Neuron (in vitro differentiated cells): ENCODE measurements around the gene SOX10.

Source experiments
- H2AFZ ChIP-seq: one replicate; pipeline ENCODE4 v1.6.1; 2013; ENCODE audit warnings: low read depth, mild to moderate bottlenecking, inconsistent platforms, low read length, moderate library complexity
- H3K27me3 ChIP-seq: one replicate; pipeline ENCODE4 v1.6.1; 2013; ENCODE audit warnings: low read length; ENCODE audit not compliant: insufficient read depth
- H3K36me3 ChIP-seq: one replicate; pipeline ENCODE4 v1.6.1; 2013; ENCODE audit warnings: low read length; ENCODE audit not compliant: insufficient read depth
- H3K4me1 ChIP-seq: one replicate; pipeline ENCODE4 v1.6.1; 2013; ENCODE audit warnings: low read length; ENCODE audit not compliant: insufficient read depth
- H3K4me3 ChIP-seq: 2 replicates; pipeline ENCODE4 v1.5.1; 2013; ENCODE audit warnings: mild to moderate bottlenecking, low read length, moderate library complexity
- H3K9me3 ChIP-seq: one replicate; pipeline ENCODE4 v1.6.1; 2013; ENCODE audit warnings: low read length

The SOX10 gene

DNA sequence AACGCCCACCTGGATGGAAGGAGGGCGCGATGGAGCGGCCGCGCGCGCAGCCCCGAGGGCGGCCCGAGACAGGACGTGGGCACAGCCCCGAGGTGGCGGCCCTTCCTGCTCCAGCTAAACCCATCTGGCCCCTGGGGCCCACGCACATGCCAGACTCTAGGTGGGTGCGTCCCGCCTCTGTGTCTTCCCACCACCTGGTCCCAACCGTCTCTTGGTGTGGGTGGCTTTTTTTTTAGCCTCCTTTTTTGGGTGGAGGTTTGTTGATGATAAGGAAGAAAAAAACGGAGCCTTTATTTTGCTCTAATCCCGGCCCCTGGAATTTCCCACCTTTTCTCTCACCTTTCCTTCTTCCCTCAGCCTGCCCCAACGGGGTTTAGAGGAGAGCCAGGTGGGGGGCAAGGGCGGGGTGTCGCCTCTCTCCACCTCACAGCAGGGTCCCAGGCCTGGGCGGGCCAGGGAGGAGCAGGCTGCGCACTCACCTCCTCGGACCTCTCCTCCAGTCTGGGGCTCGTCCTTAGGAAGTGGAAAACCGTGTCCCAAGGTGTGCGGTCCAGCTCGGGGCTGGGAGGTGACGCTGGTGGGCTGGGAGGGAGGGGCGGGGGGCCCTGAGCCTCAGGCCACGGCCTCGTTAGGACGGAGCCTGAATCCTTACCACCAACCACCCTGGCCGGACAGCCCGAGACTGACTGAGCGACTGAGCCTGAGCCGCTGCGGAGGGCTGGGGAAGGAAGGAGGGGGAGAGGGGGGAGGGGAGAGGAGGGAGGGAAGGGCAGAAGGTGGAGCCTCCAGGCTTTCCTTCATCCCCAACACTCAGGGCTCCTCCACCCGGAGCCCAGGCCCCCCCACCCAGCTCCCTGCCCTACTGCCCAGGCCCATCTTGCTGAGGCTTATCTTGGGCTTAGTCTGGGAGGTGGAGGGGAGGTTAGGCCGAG, at the start of gene SOX10:
Gene SOX10 (minus strand): TSS at position 696 of the 932 bp plus-strand sequence. CDS start 771 bp downstream, outside the sequence.
- Histone ChIP-seq H3K36me3 (no peaks in the 10 kb centered on the region), H3K9me3 (no peaks in the 10 kb centered on the region), H3K27me3 (no peaks in the 10 kb centered on the region), H3K4me3 (no peak within 1 kb of the TSS), H3K4me1 (no peaks in the 10 kb centered on the region), H2AFZ (no peak within 1 kb of the TSS)

DNA sequence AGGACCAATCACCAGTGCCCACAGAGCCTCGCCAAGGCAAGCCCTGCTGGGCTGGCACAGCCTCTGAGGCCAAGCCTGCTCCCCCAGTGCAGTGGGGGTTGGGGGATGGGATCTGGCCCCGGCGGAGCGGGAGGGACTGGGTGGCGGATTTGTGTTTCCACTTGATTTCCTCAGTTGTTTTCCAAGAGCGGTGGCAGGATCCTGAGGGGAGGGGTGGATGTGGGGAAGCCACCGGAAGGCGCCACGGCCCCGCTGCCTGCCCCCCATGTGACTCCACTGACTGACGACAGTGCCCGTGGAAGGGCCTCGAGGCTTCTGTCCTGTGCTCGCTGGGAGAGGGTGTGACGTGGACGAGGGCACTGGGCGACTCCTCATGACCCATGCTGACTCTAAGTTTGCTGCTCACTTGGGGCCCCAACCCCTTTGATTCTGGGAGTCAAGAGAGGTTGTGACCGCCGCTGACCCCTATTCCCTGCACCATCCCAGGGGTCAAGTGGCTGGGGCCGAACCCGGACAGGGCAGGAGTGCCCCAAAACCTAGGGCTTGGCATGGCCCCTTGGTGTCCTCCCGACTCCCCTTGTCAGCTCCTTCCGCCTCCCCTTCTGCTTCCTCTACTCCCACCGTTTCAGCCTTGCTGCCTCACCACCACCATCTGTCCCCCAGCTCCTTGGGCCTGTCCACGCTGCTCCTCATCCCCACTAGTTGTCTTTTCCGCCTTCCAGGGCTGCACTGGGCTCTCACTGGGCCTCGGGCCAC, 49.3 kb upstream of the SOX10 start:
- Histone ChIP-seq H3K9me3 (no peaks in the 10 kb centered on the region), H2AFZ (no peak overlapping the region), H3K27me3 (no peaks in the 10 kb centered on the region), H3K4me1 (peaks cover 23% of the 10 kb centered on the region), H3K4me3 (no peak overlapping the region), H3K36me3 (no peaks in the 10 kb centered on the region)

DNA sequence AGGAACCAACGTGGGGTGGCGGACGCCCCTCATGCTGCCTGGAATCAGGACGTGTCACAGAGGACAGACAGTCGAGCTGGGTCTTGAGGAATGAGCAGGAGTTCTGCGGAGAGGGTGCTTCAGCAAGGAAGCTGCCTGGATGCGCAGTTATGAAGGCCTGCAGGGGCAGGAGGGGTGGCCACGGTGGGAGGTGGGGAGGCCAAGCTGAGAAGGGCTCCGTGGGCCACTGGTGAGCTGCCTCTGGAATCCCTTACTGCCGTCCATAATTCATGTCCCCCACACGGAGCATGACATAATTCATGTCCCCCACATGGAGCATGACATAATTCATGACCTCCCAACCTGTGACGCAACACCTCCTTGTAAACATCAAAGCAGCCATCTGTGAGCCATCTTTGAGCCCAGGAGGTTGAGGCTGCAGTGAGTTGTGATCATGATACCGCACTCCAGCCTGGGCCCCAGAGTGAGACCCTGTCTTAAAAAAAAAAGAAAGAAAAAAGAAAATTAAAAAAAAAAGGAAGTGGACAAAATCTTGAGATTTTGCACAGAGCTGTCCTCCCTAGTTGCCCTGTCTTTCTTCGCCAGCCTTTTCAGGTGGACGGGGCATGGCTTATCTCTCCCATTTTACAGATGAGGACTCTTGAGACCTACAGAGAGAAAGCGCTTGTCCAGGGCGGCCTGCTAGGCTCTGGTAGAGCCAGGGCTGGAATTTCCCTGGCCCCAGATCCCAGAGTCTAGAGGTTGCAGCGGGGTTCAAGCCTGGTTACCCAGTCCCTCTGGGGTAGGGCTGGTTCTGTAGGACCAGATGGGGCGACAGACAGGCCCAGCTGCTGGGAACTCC, 48.5 kb upstream of the SOX10 start:
- Histone ChIP-seq H3K9me3 (no peaks in the 10 kb centered on the region), H2AFZ (no peak overlapping the region), H3K4me3 (no peak overlapping the region), H3K4me1 (peaks cover 23% of the 10 kb centered on the region), H3K27me3 (no peaks in the 10 kb centered on the region), H3K36me3 (no peaks in the 10 kb centered on the region)

DNA sequence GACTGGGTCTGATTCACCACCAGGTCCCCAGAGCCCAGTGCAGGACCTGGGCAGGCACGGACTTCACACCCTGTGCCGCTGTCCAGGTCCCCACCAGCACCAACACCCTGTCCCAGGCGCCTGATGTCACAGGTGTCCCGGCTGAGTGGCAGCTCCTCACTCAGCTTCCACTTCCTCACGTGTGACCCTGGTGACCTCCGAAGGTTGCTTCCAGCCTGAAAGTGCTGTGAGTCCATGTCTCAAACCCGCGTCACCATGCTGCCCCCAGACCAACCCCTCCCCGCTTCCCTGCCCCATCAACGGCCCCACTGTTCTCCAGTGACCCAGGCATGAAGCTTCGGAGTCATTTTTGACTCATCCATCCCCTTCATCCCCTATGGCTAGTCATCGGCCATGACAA, 47.1 kb upstream of the SOX10 start:
- H3K4me3 ChIP-seq, result no peak overlapping the region
- peaks cover 27% of the 10 kb centered on the region for H3K4me1 ChIP-seq
- H3K27me3 ChIP-seq, result no peaks in the 10 kb centered on the region
- no peaks in the 10 kb centered on the region for H3K9me3 ChIP-seq
- H3K36me3 ChIP-seq, result no peaks in the 10 kb centered on the region
- H2AFZ ChIP-seq, result no peak overlapping the region

GRCh38 chr22:38030311-38031133, 46.2 kb upstream of the SOX10 start:
- no peaks in the 10 kb centered on the region for H3K9me3 ChIP-seq
- no peaks in the 10 kb centered on the region for H3K36me3 ChIP-seq
- H2AFZ ChIP-seq, result no peak overlapping the region
- H3K27me3 ChIP-seq, result no peaks in the 10 kb centered on the region
- H3K4me3 ChIP-seq, result no peak overlapping the region
- H3K4me1 ChIP-seq, result peaks cover 33% of the 10 kb centered on the region

- no peaks in the 10 kb centered on the region for H3K36me3 ChIP-seq
- no peak overlapping the region for H2AFZ ChIP-seq
- no peaks in the 10 kb centered on the region for H3K27me3 ChIP-seq
- H3K4me3 ChIP-seq, result no peak overlapping the region
- no peaks in the 10 kb centered on the region for H3K9me3 ChIP-seq
- H3K4me1 ChIP-seq, result peaks cover 33% of the 10 kb centered on the region
These were observed 45.5 kb upstream of the SOX10 start for GRCh38 chr22:38029901-38030300.

- no peak overlapping the region for H3K4me3 ChIP-seq
- no peaks in the 10 kb centered on the region for H3K9me3 ChIP-seq
- H3K36me3 ChIP-seq, result no peaks in the 10 kb centered on the region
- H2AFZ ChIP-seq, result no peak overlapping the region
- no peaks in the 10 kb centered on the region for H3K27me3 ChIP-seq
- H3K4me1 ChIP-seq, result peaks cover 30% of the 10 kb centered on the region
These were observed 45.0 kb upstream of the SOX10 start for GRCh38 chr22:38029370-38029769.

- peaks cover 21% of the 10 kb centered on the region for H3K4me1 ChIP-seq
- no peaks in the 10 kb centered on the region for H3K9me3 ChIP-seq
- no peaks in the 10 kb centered on the region for H3K27me3 ChIP-seq
- no peak overlapping the region for H3K4me3 ChIP-seq
- H3K36me3 ChIP-seq, result no peaks in the 10 kb centered on the region
- no peak overlapping the region for H2AFZ ChIP-seq
These were observed 44.2 kb upstream of the SOX10 start for GRCh38 chr22:38028344-38029130.

DNA sequence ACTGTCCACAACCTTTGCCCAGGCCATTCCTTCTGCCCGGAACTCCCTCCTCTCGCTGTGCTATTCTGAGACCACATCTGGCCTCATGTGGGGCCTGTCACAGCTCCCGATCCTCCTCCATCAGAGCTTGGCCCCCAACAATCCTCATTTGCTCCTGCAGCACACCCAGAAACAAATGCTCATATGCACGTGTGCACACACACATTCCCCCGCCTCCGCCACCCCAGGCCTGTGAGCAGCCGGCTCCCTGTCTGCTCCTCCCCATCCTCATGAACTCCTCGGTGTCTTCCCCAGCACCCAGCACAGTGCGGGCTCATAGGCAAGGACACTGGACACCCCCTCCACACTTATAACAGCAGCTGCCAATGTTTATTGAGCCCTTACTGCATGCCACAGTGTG, 43.1 kb upstream of the SOX10 start:
- Histone ChIP-seq H2AFZ (no peak overlapping the region), H3K4me1 (peaks cover 16% of the 10 kb centered on the region), H3K4me3 (no peak overlapping the region), H3K9me3 (no peaks in the 10 kb centered on the region), H3K36me3 (no peaks in the 10 kb centered on the region), H3K27me3 (no peaks in the 10 kb centered on the region)

- Histone ChIP-seq H3K9me3 (no peaks in the 10 kb centered on the region), H3K27me3 (no peaks in the 10 kb centered on the region), H3K36me3 (no peaks in the 10 kb centered on the region), H3K4me1 (peaks cover 15% of the 10 kb centered on the region), H2AFZ (no peak overlapping the region), H3K4me3 (no peak overlapping the region)
These were observed 42.1 kb upstream of the SOX10 start for GRCh38 chr22:38026130-38027111.

GRCh38 chr22:38025514-38025913, 41.2 kb upstream of the SOX10 start:
- no peak overlapping the region for H3K4me3 ChIP-seq
- H3K36me3 ChIP-seq, result no peaks in the 10 kb centered on the region
- no peak overlapping the region for H2AFZ ChIP-seq
- H3K9me3 ChIP-seq, result no peaks in the 10 kb centered on the region
- H3K4me1 ChIP-seq, result peaks cover 20% of the 10 kb centered on the region
- H3K27me3 ChIP-seq, result no peaks in the 10 kb centered on the region
